GM19023 (cell line): ENCODE data around the gene TVP23A.

Experiments
- ATAC-seq: cut with Tn5 transposase; IDR thresholded peaks from one replicate; pipeline ENCODE4 v1.9.1; 2021; ENCODE audit warnings: mild to moderate bottlenecking, moderate library complexity; ENCODE audit not compliant: unreplicated experiment

TVP23A gene

DNA sequence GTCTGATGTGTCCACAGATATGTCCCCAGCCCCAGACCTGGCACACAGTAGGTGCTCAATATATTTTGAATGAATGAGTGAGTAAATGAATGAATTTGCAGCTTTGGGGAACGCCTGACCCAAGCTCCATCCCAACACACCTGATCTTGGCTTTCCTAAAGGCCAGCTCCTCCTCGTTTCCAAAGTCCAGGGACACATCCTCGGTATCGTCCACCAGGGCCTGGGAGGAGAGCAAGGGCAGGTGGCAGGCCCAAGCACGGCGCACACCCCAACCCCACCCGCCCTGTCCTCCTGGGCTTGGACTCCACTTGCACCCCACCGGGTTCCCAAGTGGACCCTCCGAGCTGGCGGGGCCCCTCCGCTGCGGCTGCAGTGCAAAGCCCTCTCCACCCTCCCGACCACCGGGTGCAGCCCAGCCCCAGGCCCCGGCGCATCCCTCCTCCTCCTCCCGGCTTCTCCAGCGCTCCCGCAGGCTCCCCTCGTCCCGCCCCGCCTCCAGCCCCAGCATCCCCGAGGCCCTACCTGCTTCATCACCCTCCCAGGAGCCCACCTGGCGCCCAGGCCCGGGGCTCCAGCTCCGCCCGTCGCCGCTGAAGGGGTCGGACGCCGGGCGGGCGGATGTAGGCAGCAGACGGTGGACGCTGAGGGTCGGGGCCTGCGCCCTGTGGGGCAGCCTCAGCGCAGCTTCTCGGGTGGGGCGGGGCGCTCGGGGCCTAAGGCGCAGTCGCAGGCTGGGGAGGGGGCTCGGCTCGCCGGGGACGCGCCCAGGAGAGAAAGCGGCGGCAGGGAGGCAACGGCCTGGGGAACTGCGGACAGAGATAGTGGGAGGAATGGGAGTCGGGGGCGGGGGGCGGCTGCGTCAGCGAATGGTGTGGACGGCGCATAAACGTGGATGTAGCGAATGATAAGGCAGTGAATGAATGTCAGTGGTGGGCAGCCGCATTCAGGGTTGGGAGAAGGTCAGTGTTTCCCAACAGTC is at the start of gene TVP23A:
Gene TVP23A (minus strand): TSS at position 832 of the 979 bp plus-strand sequence. CDS start 301 bp downstream, at position 531.
- no peak for ATAC-seq

DNA sequence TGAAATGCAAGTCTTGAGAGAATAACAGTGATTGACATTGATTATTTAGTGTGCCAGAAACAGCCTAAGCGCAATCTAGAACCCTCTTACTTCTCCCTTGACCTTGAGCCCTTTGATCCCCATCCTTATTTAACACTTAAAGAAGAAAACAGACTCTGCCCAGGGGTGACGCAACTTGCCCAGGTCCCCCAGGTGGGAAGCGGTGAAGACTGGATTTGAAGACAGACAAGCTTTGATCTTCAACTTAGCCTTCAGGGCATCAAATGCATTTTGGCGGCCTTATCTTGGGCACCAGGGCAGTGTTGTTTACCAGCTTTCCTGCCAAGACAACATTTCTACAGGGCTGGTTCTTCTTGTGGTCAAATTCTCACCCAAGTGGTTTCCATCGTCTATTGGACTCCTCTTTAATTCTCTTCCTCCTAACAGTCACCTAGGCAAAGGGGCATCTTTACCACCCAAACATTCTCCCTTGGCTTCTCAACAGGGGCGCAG is 49.6 kb upstream of the TVP23A start:
- ATAC-seq = no peak

DNA sequence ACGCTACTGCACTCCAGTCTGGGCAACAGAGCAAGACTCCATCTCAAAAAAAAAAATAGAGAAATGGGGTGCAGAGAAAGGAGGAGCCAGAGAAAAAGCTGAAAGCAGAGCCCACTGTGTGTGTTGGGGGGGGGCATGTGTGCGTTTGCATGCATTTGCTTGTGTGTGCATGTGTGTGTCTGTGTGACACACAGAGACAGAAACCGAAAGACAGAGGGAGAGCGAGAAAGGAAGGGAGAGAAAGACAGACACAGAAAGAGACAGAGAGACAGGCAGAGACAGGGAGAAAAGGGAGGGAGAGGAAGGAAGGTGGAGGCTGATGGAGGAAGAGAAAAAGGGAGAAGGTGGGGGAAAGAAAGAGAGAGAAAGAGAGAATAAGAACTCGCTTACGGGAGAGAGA is 48.6 kb upstream of the TVP23A start:
- ATAC-seq = no peak

DNA sequence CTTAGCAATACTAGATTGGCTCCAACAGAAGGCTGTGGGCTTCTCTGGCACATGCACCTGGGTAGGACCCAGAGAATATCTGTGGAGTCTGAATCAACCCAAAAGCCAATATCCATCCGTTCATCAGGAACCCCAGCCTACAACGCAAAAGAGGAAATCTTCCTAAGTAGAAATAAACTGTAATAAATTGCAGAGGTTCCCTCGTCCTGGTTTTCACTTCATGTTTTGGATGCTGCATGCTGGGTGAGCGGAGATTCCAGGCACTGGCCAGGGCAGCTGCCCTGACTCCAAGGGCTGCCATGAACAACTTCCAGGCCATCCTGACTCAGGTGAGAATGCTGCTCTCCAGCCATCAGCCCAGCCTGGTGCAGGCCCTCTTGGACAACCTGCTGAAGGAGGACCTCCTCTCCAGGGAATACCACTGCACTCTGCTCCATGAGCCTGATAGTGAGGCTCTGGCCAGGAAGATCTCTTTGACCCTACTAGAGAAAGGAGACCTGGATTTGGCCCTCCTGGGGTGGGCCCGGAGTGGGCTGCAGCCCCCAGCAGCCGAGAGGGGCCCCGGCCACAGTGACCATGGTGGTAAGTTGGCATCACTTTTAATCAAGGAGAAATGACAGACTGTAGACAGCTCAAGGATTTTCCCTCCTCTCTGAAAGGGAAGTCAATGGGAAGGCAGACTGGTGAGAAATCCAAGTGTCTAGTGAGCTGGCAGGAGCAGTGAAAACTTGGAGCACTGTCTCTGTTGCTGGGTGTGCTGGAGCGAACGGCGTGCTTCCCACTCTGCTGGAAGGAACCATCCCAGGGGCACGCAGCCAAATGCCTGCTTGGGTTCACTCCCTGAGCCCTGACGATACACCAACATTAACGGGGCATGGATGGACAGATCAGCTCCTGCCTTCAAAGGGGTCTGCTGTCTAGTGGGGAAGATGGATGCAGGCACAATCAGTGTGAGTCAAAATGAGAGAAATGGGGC is 47.7 kb upstream of the TVP23A start:
- ATAC-seq = no peak

DNA sequence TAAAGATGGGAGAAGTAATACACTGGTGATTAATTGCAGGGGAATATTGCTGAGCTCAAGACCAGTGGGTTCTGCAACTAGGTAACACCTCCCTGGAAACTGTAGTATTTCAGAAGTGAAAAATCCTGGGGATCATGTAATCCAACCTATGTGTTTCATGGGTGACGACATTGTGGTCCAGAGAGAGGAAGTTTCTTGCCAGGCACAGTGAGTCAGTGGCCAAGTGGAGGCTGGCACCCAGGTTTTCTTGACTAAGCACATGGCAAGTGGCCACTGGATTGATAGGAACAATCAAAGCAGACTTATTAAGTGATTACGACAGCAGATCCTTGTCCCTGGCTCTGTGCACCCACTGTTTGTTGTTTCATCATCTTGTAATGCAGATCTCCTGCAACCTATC is 43.8 kb upstream of the TVP23A start:
- ATAC-seq = no peak

DNA sequence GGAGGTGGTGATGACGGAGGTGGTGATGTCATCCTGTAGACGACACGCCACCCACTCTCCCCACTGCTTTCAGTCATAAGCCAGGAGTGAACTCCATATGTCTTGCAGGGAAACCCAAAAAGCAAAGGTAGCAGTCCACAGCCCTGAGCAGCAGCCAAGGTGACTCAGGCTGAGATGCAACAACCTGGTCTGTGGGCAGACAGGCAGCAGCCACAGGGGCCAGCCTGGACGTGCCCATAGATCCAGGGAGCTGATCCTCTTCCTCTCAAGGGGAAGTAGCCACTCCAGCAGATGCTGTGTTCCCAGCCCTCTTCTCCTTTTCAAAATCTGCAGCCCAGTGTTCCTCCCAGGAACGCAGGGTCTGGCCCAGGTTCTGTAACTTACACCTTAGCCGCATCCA is 41.1 kb upstream of the TVP23A start:
- ATAC-seq = no peak

DNA sequence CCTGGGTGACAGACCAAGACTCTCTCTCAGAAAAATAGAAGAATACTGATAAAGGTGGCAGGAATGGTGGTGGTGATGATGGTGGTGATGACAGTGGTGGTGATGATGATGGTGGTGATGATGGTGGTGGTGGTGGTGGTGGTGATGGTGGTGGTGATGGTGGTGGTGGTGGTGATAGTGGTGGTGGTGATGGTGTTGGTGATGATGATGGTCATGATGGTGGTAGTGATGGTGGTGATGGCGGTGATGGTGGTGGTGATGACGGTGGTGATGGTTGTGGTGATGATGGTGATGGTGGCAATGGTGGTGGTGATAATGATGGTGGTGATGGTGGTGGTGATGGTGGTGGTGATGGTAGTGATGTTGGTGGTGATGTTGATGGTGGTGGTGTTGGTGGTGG is 40.4 kb upstream of the TVP23A start:
- no peak for ATAC-seq

DNA sequence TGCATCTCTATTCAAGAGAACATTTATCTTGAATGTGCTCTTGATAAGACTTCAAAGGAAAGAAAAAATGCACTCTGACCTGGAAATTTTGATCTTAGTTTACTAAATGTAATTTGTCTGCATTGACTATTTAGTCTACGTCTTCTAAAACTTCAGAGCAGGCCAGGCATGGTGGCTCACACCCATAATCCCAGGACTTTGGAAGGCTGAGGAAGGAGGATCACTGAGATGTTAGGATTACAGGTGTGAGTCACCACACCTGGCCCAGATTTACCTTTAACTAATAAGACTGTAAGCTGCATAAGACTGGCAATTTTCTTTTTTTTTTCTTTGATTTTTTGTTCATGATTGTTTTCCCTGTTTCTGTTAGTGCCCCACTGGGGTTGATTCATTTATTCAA is 39.6 kb upstream of the TVP23A start:
- ATAC-seq = no peak

DNA sequence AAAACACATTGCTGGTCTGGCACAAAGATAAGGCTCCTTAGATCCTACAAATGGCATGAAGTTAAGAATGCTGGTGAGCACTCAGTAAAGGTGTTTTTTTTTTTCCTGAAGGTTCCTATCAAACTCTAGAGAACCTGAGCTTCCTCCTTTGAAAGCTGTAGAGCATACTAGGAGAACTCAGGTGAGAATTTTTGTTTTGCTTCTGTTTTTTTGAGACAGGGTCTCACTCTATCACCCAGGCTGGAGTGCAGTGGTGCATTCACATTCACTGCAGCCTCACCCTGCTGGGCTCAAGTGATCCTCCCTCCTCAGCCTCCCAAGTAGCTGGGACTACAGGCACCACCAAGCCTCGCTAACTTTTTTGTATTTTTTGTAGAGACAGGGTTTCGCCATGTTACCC is 37.4 kb upstream of the TVP23A start:
- ATAC-seq = no peak

DNA sequence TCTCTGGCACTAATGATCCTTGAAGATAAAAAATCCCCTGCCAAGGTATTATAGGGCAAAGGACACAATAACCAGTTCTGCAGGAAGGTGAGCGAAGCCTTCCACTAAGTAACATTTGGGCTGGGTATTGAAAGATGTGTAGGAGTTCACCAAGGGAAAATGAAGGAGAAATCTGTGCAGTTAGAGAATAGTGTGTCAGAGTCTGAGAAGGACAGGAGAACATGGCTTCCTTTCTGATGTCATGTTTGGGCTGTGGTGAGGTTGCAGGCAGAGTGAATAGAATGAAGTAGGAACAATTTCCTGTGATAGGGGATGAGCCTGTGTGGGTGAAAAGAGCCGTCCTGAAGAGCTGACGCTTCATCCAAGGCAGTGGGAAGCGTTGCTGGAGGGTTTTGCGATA is 34.4 kb upstream of the TVP23A start:
- ATAC-seq = no peak

DNA sequence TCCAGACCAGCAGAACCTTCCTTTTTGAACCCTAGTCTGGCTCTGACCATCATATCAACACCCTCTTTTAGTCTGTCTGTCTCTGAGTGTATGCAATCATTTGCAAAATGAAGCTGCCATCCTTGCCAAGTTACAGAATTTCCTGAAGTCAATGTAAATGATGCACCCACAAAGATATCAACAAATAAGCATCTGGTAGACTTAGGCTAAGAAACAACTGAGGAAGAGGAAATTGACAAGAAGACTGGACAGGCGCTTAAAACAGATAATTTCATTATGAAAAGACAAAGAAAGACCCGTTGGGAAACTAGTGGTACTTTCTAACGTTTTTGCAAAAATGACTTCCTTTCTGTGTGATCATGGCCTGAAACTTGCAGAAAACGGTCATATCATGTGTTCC is 33.7 kb upstream of the TVP23A start:
- no peak for ATAC-seq

DNA sequence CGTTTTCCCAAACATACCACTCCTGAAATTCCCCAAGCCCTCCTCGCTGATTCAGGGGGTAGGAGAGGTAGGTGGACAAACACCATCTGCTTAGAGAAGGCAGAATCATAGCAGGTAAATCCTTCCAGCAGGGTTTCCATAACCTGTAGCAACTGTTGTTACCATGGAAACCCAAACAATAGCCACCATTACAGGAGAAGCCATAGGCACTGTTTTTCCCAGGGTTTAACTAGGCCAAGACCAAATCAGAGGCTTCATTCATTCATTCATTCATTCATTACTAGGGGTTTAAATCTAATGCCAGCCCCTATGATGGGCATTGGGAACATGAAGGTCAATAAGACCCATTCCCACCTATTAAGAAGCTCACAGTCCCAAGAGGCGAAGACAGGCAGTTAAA is 32.9 kb upstream of the TVP23A start:
- no peak for ATAC-seq

DNA sequence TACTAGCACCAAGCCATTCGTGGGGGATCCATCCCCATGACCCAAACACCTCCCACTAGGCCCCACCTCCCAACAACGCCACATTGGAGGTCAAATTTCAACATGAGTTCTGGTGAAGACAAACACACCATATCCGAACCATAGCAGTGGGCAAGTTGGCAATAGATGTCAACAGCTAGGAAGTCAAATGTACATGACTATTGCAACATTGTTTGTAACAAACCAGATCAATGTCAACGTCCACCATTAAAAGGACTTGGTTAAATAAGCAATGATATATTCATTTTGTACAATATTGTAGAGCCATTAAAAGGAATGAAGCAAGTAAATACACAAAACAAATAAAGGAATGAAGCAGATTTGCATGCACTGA is 31.9 kb upstream of the TVP23A start:
- ATAC-seq = no peak

DNA sequence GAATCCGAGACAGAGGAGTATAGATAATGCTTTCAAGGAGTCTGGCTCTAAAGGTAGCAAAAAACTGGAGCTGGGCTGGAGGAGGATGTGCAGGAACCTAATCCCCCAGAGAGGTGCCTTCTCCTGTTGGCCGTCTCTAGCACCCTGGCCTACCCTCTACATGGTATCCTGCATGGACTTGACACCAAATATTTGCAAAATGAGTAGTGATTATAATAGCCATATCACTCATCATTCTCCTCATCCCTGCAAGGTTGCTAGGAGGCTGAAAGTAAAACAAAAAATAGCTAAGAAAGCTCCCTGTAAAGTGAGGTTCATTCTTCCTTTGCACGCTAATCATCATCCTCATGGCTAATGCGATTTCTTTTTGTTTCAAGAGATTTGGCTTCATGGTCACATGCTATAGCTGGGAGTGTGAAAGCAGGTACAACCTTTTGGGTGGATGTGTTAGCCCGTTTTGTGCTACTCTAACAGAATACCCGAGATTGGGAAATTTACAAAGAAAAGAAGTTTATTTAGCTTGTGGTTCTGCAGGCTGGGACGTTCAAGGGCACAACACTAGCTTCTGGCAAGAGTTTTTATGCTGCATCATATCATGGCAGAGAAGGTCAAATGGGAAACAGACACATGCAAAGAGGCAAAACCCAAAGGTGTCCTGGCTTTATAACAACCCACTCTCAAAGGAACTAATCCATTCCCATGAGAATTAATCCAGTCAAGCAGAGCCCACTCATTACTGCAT is 31.3 kb upstream of the TVP23A start:
- ATAC-seq = no peak

DNA sequence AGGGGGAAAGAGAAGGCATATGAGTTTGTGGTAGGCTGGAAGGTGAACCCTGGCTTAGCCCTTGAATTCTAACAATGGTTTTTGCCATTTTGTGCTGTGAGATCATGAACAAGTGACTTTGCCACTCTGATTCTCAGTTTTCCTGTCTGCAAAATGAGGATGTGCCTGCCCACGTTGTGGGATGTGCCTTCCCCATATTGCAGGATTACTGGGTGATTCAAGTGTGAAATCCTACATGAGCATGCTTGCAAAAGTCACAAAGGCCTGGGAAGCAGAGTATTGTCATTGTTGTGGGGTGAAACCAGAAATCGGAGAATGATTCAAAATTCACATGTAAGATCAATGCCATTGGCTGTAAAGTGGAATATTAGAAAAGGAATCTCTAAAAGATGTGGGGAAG is 28.6 kb upstream of the TVP23A start:
- no peak for ATAC-seq

DNA sequence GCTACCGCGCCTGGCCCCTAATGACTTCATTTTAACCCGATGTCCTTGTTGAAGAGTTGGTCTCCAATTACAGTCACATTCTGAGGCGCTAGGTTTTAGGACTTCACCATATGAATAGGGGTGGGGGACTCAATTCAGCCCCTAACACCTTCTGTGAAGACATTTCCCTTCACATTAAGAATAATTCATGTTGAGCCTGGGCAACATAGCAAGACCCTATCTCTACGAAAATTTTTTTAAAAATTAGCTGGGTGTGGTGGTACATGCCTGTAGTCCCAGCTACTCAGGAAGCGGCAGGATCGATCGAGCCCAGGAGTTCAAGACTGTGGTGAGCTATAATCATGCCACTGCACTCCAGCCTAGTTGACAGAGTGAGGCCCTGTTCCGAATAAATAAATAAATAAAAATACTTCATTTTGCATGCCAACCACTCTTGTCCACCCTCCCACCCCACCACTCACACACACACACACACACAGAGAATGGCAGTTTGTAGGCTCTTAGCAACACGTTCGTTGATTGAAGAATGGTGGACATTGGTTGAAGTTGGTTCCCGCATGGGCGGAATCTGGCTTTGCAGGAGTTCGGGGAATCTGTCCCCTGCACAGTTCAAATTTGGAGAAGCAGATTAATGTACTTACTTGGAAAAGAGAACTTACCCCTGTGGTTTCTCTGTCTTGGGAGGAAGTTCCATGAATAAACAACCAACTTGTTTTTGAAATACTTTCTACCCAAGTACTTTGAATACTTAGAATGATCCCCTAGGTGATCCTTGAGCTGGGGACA is 27.8 kb upstream of the TVP23A start:
- no peak for ATAC-seq

DNA sequence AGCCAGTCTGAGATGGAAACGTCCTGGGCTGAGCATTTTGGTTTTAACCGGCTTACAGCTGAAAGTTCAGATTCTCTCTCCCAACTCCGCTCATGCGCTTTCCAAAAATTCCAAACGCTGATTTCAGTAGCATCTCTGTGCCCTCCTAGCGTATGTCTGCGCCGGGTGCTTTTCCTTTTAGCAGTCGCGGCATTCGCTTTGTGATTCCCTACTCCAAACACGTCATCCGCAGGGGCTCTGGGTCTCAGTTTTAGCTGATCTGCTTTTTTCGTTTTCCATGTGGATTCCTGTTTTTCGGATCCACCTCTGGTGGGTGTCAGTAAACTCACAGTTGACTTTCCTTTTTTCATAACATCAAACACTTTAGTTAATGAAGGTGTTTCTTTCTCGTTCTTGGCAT is 22.1 kb upstream of the TVP23A start:
- ATAC-seq = no peak

DNA sequence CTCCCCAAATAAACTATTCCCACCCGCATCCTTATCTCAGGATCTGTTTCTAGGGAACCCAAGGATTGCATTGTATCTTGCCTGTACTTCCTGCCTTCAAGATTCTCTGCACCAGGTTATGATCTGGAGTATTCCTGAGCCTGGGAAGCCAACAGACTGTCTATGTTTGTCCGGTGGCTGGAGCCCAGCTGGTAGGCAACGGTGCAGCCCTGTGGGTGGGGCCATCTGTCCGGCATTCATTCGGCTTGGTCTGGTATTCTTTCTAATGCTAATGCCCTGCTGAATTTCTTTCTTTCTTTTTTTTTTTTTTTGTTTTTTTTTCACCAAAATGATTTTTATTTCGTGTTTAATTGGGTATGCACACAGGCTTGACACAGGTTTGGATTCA is 20.7 kb upstream of the TVP23A start:
- ATAC-seq = no peak

DNA sequence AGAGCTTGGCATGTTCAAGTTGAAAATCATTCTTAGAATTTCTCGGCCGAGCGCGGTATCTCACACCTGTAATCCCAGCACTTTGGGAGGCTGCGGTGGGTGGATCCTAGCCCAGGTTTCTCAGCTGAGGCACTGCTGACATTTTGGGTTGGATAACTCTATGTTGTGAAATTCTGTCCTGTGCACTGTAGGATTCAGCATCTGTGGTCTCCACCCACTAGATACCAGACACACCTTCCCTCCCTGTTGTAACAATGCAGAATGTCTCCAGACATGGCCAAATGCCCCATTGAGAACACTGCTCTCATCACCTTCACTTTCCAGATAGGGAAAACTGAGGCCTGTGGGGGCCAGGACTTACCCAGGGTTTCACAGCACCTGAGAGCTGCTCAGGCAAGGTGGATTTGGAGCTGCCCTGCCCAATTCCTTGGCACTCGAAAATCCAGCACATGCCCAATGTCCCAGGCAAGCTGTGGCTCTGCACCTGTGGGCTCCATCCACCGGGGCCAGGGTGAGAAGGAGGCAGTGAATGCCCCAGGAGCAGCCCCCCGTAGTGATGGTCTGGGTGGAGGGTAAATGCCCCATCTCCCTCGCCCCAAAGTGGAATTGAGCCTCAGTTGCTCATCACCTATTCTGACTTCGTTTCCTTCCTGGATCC is 20.2 kb upstream of the TVP23A start:
- no peak for ATAC-seq
